GM18511 (cell line): ENCODE results near the gene HMGA1.
"Not testable (repeated sequence)": the region's sequence is repeated elsewhere in the genome, so short reads cannot be mapped to it uniquely, and the experiment has no call there.

Experiments
- ATAC-seq: cut with Tn5 transposase; IDR thresholded peaks from one replicate; pipeline ENCODE4 v1.9.1; 2021; ENCODE audit warnings: mild to moderate bottlenecking, moderate library complexity; ENCODE audit not compliant: unreplicated experiment

HMGA1 gene

DNA sequence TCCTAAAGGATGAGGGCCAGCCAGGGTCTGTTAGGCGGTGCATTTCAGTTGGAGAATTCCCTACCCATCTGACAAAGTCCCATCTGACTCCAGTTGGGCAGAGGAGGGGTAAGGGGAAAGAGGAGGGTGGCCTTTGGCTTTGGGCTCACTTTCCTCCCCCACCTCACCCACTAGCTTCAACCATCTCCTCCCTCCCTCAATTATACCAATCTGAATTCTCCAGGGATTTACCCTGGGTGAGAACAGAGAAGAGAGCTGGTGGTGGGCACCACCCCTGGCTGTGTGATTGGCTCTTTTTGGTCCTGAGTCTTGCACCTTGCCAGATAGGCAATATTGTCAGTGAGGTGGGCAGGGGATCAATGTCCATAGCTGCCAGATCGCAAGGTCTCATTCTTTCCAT is 3.2 kb downstream of the HMGA1 start:
- ATAC-seq: no peak

DNA sequence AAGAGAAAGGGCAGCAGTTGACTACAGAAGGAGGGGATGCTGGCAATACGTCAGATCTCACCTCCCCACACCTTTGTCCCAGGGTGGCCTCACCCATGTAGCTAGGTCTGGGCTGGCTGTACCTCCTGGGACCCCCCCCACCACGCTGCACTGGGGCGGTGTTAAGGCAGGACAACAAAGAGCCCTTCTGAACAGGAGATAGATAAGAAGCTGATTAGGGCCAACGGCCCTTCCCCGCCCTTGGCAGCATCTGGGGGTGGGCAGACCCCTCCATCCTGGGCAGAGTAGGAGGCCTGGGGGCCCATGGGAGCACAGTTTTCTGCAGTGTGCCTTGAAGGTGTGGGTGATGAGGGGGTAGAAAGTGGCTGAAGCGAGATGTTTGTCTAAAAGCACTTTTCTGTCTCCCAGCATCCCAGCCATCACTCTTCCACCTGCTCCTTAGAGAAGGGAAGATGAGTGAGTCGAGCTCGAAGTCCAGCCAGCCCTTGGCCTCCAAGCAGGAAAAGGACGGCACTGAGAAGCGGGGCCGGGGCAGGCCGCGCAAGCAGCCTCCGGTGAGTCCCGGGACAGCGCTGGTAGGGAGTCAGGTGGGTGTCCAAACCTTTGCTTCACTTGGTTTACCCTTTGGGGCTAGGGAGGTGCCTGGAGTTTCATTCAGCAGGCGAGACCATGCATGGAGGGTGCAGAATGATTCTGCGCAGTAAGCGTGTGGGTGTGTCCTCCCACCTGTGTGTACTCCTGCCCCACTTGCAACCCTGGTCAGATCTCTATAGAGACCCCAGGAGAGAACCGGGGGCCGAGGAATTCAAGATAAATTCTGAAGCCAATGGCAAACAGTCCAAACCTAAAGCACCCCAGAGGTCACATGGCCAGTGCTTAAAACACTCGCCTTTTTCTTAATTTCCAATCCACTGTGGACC is 3.9 kb downstream of the HMGA1 start:
- ATAC-seq: no peak

DNA sequence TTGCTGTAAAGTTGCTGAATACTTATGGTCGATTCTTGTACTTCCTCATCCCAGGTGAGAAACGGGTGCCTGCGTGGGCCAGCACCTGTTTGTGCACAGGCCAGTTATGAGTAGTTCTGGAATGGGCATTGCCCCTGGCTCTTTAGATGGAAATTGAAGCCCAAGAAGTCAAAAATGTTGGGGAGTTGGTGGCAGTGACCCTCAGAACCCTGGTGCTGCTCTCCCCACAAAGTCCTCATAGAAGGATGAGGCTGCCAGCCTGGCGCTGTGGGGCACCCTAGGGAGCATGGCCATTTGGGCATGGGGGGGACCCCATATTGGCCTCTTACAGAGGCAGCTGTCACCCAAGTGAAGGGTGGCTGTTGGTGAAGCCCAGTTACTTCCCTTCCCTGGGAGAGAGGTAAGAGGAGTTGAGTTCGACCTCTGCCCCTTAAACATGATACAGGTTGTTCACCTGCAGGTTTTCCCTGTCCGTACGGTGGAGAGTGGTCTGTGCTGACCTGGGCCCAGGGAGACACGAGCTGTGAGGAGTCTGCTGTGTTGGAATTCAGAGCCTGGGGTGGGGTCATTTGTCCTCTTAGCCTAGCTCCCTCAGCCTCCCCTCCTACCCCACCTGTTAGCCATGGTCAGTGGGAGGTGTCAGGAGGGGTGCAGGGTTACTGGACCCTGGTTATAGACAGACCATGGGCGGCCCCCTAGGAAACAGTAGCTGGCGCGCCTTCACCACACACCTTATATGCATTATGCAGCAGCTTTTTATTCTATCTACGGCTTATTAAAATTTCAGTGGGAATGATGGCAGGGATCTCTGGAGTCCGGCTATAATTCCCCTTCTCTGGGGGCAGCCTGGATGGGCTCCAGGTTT is 4.9 kb downstream of the HMGA1 start:
- no peak for ATAC-seq

DNA sequence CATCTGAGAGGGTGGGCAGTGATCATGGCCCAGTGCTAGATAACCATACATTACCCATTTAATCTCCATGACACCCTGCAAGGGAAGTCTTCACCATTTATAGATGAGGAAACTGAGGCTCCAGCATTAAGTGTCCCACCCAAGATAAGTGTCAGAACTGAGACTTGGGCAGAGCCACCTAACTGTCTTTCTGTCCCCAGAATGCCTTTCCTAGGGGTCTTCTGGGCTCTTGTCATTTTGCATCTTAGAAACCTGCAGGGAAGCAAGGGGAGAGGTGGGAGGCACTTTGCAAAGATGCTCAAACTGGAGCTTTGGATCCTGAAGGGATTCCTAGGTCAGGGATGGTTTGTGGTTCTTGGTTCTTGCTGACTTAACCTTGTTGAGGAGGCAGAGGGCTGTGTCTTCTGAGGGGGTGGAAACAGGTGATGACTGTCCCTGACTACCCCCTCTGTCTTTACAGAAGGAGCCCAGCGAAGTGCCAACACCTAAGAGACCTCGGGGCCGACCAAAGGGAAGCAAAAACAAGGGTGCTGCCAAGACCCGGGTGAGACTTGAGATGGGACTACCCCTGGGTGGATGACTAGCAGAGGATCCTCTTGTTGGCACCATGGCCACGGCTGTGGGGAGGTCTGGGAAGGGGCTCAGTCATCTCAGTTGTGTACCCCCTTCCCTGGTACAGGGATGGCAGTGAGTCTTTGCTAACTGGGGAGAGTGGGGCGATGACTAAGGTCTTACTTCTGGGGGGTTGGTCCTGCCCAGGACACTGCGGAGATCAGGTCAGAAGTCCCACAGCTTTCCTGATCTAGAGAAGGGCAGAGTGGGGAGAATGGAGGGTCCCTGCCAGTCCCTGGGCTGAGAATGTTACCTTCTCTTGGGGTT is 5.8 kb downstream of the HMGA1 start:
- ATAC-seq: no peak

DNA sequence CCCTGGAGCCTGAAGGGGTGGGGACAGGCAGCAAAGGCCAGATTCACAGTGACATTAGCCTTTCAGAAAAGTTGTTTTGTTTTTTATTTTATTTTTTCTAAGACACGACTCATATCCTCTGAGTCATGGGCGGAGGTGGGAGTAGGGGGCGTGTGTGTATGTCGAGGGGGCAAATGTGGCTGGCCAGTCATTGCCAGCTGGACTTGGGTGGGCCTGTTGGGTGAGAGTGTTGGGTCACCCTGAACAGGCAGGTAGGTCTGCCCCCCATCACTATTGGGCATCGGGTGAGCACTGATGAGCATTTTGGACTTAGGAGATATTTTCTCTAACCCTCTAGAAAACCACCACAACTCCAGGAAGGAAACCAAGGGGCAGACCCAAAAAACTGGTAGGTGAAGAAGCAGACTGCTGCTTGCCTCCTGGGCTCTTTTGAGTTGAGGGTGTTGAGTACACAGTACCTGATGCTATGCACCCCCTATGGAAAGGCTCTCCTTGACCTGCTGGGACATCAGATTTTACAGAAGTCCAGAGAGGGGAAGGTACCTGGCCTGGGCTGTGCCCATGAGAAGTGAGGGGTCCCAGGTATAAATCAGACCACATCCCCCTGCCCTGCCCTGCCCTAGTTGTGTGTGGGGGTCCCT is 6.6 kb downstream of the HMGA1 start:
- ATAC-seq: no peak

DNA sequence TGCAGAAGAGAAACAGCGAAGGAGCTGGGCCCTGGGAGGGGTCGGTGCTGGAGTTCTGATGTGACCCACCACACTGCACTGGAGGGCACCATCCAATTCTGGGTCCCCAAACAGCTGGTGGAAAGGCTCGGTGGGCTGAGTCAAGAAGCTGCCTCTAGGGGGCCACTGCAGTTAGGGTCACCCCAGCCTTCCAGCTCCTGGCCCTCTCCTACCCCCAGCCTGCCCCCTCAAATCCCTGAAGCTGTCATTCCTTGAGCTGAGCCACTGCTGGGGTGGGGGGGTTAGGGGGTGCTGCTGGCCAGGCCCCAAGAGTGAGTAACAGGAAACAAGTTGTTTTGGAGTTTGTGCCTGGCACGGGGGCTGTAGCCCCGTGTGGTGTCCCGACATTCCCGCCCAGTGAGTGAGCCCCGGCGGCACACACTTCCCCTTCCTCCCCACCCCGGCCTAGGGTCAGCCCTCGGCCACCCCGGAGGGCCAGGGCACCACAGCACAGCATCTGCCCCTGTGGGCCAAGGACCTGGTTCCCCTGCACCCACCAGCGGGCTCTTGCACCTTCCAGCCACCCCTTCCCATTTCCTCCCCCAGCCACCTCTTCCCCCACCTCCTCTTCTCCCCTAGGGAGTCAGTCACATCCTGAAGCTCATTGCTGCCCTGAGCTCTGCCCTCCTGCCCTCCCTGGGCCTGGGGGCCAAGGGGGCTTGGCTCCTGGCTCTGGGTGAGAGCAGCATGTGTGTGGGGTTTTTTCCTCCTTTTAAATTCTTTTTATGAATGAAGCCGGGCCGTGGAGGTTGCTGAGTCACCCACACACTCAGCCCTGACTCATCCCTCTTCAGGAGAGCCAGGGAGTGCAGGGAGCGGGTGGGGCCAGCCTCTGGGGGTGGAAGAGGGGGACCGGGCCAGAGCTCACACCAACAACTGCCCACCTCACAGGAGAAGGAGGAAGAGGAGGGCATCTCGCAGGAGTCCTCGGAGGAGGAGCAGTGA is 7.5 kb downstream of the HMGA1 start:
- ATAC-seq: no peak

DNA sequence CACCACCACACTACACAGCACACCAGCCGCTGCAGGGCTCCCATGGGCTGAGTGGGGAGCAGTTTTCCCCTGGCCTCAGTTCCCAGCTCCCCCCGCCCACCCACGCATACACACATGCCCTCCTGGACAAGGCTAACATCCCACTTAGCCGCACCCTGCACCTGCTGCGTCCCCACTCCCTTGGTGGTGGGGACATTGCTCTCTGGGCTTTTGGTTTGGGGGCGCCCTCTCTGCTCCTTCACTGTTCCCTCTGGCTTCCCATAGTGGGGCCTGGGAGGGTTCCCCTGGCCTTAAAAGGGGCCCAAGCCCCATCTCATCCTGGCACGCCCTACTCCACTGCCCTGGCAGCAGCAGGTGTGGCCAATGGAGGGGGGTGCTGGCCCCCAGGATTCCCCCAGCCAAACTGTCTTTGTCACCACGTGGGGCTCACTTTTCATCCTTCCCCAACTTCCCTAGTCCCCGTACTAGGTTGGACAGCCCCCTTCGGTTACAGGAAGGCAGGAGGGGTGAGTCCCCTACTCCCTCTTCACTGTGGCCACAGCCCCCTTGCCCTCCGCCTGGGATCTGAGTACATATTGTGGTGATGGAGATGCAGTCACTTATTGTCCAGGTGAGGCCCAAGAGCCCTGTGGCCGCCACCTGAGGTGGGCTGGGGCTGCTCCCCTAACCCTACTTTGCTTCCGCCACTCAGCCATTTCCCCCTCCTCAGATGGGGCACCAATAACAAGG is 8.5 kb downstream of the HMGA1 start:
- not testable (repeated sequence) for ATAC-seq

DNA sequence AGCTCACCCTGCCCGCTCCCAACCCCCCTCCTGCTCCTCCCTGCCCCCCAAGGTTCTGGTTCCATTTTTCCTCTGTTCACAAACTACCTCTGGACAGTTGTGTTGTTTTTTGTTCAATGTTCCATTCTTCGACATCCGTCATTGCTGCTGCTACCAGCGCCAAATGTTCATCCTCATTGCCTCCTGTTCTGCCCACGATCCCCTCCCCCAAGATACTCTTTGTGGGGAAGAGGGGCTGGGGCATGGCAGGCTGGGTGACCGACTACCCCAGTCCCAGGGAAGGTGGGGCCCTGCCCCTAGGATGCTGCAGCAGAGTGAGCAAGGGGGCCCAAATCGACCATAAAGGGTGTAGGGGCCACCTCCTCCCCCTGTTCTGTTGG is 9.1 kb downstream of the HMGA1 start:
- ATAC-seq: not testable (repeated sequence)

DNA sequence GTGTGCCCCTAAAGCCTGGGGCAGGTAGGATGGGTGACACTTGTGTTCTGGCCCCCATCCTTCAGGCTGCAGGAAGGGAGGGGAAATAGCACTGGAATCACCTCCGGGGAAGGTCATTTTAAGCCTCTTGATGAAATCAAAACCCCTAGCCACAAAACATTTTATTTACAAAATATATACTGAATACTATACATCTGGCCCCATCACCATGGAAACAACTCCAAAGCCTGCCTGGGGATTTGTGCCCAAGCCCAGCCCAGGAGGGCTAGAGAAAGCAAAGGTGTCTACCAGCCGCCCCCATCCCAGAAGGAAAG is 9.5 kb downstream of the HMGA1 start:
- ATAC-seq: no peak

DNA sequence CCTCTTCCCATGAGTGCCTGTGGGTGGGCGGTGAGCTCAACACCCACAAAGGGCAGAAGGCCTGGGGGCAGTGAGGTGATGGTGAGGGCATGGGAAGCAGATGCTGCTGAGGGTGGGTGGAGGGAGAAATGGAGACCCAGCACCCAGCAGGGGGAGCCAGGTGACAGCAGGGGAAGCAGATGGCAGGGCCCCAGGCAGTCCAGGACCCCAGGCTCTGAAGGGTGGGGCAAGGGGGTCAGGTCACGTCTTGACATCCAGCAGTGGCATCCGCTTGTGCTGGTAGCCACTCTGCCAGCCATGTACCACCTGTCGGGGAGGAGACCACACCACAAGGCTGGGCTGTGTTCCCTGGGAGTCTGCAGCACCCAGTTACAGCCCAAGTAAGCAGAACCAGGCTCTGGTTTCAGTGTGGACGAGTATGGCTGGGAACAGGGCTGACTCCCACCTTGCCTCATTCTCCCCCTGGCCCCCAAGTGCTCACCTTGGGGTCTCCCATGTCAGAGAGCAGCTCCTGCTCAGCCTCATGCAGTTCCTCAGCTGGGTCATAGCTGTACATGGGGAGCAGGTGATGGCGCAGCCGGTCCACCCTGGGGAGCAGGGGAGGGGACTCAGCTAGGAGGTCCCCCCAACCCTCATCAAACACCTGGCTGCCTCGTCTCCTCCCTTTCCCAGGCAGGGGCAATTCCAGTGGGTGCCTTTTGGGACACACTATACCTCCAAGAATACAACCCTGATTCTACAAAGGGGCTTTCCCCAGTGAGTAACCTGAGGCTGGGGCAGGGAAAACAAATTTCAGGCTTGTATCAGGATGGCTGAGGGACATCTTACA is 10.1 kb downstream of the HMGA1 start:
- ATAC-seq: no peak

DNA sequence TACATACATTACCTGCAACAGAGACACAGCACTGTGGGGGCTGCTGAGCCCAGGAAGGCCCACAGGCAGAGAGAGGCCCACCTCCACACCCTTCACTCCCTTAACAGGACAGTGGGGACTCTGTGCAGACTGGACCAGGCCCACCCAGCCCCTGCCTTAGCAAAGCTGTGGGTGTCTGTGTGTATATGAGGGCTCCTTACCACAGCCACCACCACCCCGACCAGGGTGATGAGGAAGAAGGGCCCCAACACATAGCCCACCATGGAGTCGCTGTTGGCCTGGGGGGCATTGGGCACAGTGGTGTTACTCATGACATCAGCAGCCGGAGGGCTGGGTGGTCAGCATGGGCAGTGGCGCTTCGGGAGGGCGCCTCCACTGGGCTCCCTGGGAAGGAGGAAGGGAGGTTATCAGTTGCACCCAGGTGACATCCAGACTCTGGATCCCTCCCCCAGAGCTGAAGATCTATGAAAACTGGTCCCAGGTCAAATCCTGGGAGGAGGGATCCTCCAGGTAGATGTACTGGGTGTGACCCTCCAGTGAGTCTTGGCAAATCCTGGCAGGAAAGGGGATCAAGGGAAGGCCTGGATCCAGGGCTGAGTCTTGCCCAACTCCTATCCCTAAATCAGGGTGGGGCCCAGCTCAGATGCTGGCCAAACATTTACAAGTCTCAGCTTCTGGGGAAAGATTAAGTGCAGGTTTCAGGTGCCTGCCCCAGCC is 11.0 kb downstream of the HMGA1 start:
- no peak for ATAC-seq

DNA sequence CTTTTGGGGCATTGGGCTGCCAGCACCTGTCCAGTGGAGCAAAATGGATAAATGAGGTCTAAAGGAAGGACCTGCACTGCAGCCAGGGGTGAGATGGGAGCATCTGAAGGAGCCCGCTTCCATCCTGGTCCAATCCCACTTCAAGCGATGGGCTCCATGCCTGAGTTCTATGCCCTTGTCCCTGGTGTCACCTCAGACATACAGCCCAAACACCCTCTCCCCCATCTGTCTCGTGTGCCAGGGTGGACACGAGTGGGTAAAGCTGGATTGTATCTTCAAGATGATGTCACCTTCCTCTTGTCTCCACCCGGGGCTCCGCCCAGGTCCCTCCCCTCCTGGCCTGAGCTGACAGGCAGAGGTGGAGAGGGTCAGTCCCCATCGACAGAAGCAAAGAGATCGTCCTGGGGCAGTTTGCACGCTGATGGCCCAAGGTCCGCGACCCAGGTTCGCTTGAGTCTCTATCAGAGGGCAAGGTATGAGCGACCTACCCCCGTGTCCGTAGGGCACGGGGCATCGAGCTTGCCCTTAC is 11.6 kb downstream of the HMGA1 start:
- ATAC-seq: peak; percentile 46

DNA sequence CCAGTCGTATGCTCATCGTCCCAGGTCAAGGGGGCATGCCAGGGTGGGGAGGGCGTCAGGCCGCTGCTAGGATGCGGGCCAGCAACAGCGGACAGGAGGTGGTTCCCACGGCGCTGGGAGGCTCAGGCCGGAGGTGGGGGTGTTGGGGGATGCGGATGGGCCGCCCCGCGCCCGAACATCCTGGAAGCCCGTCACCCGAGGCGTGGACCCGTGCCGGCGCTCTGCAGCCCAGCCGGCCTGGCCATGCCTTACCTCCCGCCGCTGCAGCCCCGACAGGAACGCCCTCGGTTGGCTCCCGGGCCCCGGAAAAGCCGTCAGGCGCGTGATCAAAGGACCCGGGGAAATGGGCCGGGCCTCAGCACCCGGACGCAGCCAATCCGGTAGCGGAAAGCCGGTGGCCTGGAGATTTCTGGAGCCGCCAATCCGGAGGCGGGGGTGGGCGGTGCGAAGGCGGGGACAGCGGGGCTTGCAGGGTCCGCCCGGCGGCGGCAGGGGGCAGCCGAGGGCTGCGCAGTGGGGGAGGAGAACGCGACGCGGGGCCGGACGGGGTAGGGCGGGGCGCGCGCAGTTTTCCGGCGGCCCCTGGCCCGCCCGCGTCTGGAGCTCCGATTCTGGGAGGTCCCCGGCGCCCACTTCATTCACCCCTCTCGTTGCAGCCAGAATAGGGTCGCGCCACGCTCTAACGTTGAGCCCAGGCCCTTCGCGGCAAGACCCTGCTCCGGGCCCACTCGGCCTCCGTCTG is 12.2 kb downstream of the HMGA1 start, which contains the start of gene SMIM29:
SMIM29 (minus strand) TSS at position 280 of the 742 bp plus-strand sequence. CDS start 1,215 bp downstream, outside the sequence.
- ATAC-seq: peak; percentile 75

DNA sequence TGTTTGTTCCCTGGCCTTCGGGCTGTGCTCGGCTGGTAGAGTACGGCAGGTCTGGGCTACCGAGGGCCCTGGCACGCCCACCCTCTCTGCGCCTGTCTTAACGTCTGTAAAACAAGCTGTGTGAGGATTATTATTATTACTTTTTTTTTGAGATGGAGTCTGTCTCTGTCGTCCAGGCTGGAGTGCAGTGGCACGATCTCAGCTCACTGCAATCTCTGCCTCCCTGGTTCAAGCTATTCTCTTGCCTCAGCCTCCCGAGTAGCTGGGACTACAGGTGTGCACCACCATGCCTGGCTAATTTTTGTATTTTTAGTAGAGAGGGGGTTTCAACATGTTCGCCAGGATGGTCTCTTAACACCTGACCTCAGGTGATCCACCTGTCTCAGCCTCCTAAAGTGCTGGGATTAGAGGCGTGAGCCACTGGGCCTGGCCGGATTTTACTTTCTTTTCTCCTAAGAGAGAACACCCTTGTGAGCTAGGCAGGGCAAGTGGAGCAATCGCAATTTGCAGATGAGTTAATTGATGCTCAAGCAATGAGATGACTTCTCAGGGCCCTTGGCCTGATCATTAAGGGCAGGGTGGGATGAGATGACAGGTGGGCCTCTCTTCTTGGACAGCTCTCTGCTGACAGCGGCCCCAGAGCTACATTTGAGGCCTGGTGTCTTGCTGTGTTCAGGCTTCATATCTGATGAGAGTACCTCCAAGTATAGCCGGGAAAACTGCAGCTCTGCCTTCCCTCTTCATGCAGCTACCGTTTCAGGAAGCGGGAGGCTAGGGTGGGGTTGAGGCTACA is 13.0 kb downstream of the HMGA1 start:
- peak; percentile 40 for ATAC-seq

DNA sequence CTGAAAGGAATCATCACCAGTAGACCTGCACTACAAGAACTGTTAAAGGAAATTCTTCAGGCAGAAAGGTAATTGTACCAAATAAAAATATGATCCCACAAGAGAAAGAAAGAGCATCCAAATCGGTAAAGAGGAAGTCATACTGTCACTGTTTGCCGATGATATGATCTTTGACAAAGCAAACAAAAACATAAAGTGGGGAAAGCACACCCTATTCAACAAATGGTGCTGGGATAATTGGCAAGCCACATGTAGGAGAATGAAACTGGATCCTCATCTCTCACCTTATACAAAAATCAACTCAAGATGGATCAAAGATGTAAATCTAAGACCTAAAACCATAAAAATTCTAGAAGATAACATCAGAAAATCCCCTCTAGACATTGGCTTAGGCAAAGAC is 15.7 kb downstream of the HMGA1 start:
- not testable (repeated sequence) for ATAC-seq
